Breast epithelium (tissue), 4 donors: Measurements from ENCODE around the gene COL8A1. TPM values are rescaled to one million over a fixed set of nuclear protein-coding genes. Genes with fewer than 3 reads are reported as not detected.
A peak's percentile ranks its signal among the peaks of the same experiment; 100 is the strongest.

Experiments used
- DNase-seq, 2 donors: peaks; one replicate each; pipeline ENCODE4 v3.0.0-alpha.2; 2019; ENCODE audit warnings: low spot score in 2 of 2
- H3K27ac ChIP-seq, 2 donors: fragments of 200-600 bp; sonication (generic) in 1 of 2; one replicate each; pipeline ENCODE4 v1.5.1; 2016 to 2019; ENCODE audit warnings: mild to moderate bottlenecking in 1 of 2
- H3K27me3 ChIP-seq, 2 donors: fragments of 200-600 bp; sonication (generic) in 1 of 2; one replicate each; pipeline versions ENCODE4 v1.5.1 to v1.6.0; 2017 to 2019; ENCODE audit warnings: control low read depth in 1 of 2, mild to moderate bottlenecking in 1 of 2
- H3K36me3 ChIP-seq: fragments of 200-600 bp; one replicate; pipeline ENCODE4 v1.5.1; 2019
- H3K4me1 ChIP-seq, 2 donors: fragments of 200-600 bp; sonication (generic); one replicate each; pipeline ENCODE4 v1.5.1; 2016 to 2019; ENCODE audit warnings: control low read depth in 1 of 2
- H3K4me3 ChIP-seq, 3 donors: fragments of 200-600 bp; sonication (generic); 1 replicate in 2 of 3; 2 replicates in 1 of 3; pipeline ENCODE4 v1.5.1; 2016 to 2019; ENCODE audit warnings: mild to moderate bottlenecking in 3 of 3, moderate library complexity in 2 of 3
- H3K9me3 ChIP-seq, 2 donors: fragments of 200-600 bp; sonication (generic) in 1 of 2; one replicate each; pipeline ENCODE4 v1.5.1; 2016 to 2019; ENCODE audit warnings: control low read depth in 1 of 2
- CTCF ChIP-seq, 3 donors: fragments of 450-650 bp; IDR thresholded peaks; one replicate each; pipeline ENCODE4 v1.5.1; 2016 to 2017; ENCODE audit warnings: antibody characterized with exemption in 3 of 3, mild to moderate bottlenecking in 3 of 3, moderate library complexity in 3 of 3
- POLR2A ChIP-seq: fragments of 450-650 bp; IDR thresholded peaks from one replicate; pipeline ENCODE4 v1.6.1; 2016; ENCODE audit warnings: antibody characterized with exemption, mild to moderate bottlenecking, moderate library complexity
- POLR2AphosphoS5 ChIP-seq, 3 donors: sonication (generic); formaldehyde crosslinking; IDR thresholded peaks; one replicate each; pipeline ENCODE4 v1.6.1; 2017; ENCODE audit warnings: antibody characterized with exemption in 3 of 3
- intact Hi-C: fragments of 100-400 bp; cut with DNase I; formaldehyde crosslinking; loops from one replicate; pipeline ENCODE4 v1.15.1; 2023; ENCODE audit warnings: low total_unique reads
- total RNA-seq, 3 donors: library from RNA; depleted of rRNA; stranded (reverse); fragments of >200 nt; gene quantifications; one replicate each; pipeline ENCODE4 v1.1.0, GENCODE V29; 2016

COL8A1 gene
- total RNA-seq, 3 donors from 2014 or later, result 9.2 to 43.6 (median 13.6) TPM

- H3K36me3 ChIP-seq, result no peaks in the 10 kb centered on the region
- H3K27me3 ChIP-seq, result no peaks in the 10 kb centered on the region
- H3K4me1 ChIP-seq, result no peaks in the 10 kb centered on the region
- no peaks in the 10 kb centered on the region for H3K9me3 ChIP-seq
- no peak for TF ChIP-seq POLR2A
- no peak for TF ChIP-seq CTCF (IDR thresholded peaks at IDR 0.05)
- no peak for TF ChIP-seq POLR2AphosphoS5 (IDR thresholded peaks at IDR 0.05)
- intact Hi-C loops, result no loop called here
- no peak for DNase-seq
- no peak overlapping the region for H3K27ac ChIP-seq
- no peak overlapping the region for H3K4me3 ChIP-seq
Measured at GRCh38 chr3:99693636-99694035, 55.2 kb downstream of the COL8A1 start.

- DNase-seq, result no peak
- intact Hi-C loops, result no loop called here
- Histone ChIP-seq H3K27ac (no peak overlapping the region), H3K36me3 (no peaks in the 10 kb centered on the region), H3K4me3 (no peak overlapping the region), H3K4me1 (no peaks in the 10 kb centered on the region), H3K27me3 (no peaks in the 10 kb centered on the region), H3K9me3 (no peaks in the 10 kb centered on the region)
- no peak for TF ChIP-seq POLR2AphosphoS5 (IDR thresholded peaks at IDR 0.05)
Measured at GRCh38 chr3:99696497-99696896, 58.1 kb downstream of the COL8A1 start.

DNA sequence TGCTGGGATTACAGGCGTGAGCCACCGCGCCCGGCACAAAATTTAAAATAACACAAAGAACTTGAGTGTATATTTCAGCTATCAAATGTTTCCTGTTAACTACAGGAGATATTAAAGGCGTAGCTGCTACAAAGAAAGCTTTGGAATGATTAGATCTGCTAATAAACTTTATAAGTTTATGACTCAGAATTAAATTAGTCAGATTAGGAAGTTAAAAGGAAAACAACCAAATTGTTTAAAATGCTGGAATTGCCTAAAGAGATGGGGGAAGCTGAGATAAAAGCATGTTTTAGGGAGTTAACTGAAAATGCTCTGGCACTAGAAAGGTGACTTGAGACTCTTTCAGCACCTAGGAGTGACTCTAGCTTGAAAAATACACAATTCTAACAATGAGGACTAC is 58.9 kb downstream of the COL8A1 start:
- no peaks in the 10 kb centered on the region for H3K27me3 ChIP-seq
- H3K36me3 ChIP-seq, result no peaks in the 10 kb centered on the region
- H3K4me3 ChIP-seq, result no peak overlapping the region
- no peak for DNase-seq
- intact Hi-C loops, result no loop called here
- no peaks in the 10 kb centered on the region for H3K9me3 ChIP-seq
- no peak overlapping the region for H3K27ac ChIP-seq
- H3K4me1 ChIP-seq, result no peaks in the 10 kb centered on the region
- TF ChIP-seq POLR2AphosphoS5 (IDR thresholded peaks at IDR 0.05) (no peak), CTCF (IDR thresholded peaks at IDR 0.05) (no peak), POLR2A (no peak)

DNA sequence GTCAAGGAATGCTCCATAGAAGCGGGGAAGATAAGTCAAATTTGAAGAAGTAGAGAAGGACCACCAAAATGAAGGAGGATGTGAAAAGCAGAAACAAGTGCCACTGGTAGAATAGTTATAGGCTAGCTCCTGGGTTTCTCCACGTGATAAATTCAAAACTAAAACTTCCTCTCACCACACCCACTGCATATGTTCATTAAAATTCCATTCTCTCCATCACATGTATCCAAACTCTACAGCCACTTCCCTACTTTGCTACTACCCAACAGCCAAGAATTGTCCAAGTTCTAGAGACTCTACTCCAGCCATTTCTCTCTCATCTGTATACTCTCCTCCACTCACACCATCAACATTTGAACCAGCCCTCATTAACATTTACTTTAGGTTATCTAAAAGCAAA is 60.5 kb downstream of the COL8A1 start:
- no peak for DNase-seq
- no peaks in the 10 kb centered on the region for H3K4me1 ChIP-seq
- no peak overlapping the region for H3K4me3 ChIP-seq
- H3K27ac ChIP-seq, result no peak overlapping the region
- intact Hi-C loops, result no loop called here
- TF ChIP-seq CTCF (IDR thresholded peaks at IDR 0.05), result no peak
- TF ChIP-seq POLR2A, result no peak
- no peak for TF ChIP-seq POLR2AphosphoS5 (IDR thresholded peaks at IDR 0.05)
- H3K27me3 ChIP-seq, result no peaks in the 10 kb centered on the region
- no peaks in the 10 kb centered on the region for H3K9me3 ChIP-seq
- no peaks in the 10 kb centered on the region for H3K36me3 ChIP-seq

DNA sequence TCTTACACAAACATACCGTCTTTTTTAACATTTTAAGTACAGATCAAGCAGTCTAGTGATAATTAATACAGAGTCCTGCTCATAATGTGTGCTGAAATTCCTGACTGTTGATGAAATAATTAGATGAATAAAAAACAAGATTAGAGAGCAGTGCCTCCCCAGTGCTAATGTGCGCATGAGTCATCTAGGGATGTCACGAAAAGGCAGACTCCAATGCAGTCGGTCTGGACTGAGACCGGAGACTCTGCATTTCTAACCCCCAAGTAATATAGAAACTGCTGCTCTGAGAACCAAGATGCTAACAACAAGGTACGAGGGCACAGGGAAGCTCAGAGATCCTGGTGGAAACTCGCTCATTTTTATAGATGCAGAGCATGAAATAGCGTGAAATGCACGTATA is 61.4 kb downstream of the COL8A1 start:
- Histone ChIP-seq H3K4me1 (no peaks in the 10 kb centered on the region), H3K4me3 (no peak overlapping the region), H3K36me3 (no peaks in the 10 kb centered on the region), H3K27ac (no peak overlapping the region), H3K9me3 (no peaks in the 10 kb centered on the region), H3K27me3 (no peaks in the 10 kb centered on the region)
- no peak for DNase-seq
- TF ChIP-seq CTCF (IDR thresholded peaks at IDR 0.05) (no peak), POLR2AphosphoS5 (IDR thresholded peaks at IDR 0.05) (no peak), POLR2A (no peak)
- intact Hi-C loops, result no loop called here

- Histone ChIP-seq H3K4me3 (no peak overlapping the region), H3K9me3 (no peaks in the 10 kb centered on the region), H3K27ac (peak overlapping the region in 1 of 2 donors; percentile 43), H3K36me3 (no peaks in the 10 kb centered on the region), H3K27me3 (no peaks in the 10 kb centered on the region), H3K4me1 (no peaks in the 10 kb centered on the region)
- no peak for TF ChIP-seq POLR2A
- no peak for TF ChIP-seq CTCF (IDR thresholded peaks at IDR 0.05)
- TF ChIP-seq POLR2AphosphoS5 (IDR thresholded peaks at IDR 0.05), result no peak
- intact Hi-C loops, result no loop called here
- DNase-seq, result no peak
Measured at GRCh38 chr3:99700631-99701268, 62.4 kb downstream of the COL8A1 start.
